Measurements from ENCODE around the gene ADAMTS19.

DNA sequence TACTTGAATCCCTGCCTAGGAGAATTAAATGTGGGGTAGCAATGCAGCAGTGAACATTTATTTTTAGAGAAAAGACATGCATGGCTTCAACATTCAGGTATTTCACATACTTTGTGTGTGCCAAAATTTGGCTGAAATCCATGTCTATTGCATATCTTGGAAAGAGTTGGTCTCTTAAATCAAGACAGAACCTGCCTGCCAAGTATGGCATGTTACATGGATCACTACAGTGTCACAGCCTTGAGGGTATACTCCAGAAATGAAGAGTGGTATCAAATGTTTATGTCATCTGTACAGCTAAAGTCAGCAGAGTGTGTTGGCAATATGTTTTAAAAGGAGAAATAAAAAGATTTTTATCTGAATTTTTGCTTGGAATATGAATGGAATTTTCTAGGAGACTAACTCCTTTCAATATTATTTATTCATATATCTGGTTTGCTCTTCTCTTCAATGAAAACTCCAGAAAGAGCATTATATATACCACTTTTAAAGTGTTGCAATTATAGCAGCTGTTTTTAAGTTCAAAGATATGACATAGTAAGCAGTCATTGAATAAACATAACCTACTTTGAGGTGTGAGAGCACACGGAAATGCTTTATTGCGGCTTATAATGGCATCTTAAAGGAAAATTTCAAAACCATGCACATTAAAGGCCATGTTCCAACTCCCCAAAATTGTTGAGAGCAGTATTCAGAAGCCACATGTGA, 192.4 kb downstream of the ADAMTS19 start:
- no peak for TF ChIP-seq CTCF (conservative IDR thresholded peaks at IDR 0.05; ENCODE audit: low read length)
- no peak for TF ChIP-seq EZH2phosphoT487 (IDR thresholded peaks at IDR 0.05; ENCODE audit: borderline replicate concordance, low read depth, low read length)
